Stimulated activated CD8-positive, alpha-beta memory T cell treated with anti-CD3 and anti-CD28 coated beads, Interleukin-4, amount 100 ng/mL, for 48 hours (primary cell): ENCODE data around the gene FGFBP1.

Experiments
- DNase-seq: peaks from one replicate; pipeline ENCODE4 v3.0.0-alpha.2; 2020

The FGFBP1 gene

DNA sequence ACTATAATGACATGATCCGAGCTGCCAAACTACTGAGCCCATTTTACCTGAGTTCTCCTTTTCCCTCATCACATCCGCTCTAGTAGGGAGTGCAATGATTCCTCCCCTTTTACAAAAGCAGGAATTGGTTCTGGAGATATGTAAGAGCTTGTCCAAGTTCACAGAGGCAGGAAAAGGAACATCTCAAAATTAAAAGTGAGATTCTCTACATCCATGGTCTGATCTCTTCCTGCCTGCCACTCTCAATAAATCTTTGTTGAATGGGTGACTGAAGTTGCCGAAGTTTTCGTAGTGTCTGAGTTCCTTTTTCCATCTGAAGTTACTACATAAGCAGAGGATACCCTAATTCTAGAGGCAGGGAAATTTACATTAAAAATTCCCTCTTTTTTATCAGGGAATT is at the start of gene FGFBP1:
FGFBP1 (minus strand) TSS at position 101 of the 400 bp plus-strand sequence. CDS start 2,108 bp downstream, outside the sequence.
- no peak for DNase-seq

- DNase-seq, result no peak
Measured at GRCh38 chr4:15988222-15988621, 49.7 kb upstream of the FGFBP1 start.

DNA sequence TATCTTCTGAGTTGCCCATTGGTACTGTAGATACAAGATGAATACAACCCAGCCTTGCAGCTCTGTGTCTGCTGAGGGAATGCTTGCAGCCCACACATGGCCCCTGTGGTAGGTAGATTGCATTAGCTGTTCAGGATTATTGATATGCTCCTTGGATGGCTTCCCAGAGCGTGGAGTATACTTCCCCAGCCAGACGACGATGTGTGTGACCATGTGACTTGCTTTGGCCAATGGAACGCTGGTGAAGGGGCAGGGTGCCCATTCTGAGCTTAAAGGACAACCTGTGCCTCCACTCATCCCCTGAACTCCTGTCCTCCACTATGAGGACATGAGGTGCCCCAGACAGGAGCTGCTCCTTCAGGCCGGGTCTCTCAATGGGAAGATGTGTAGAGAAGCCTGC is 48.4 kb upstream of the FGFBP1 start:
- DNase-seq, result no peak

- DNase-seq, result no peak
Measured at GRCh38 chr4:15983610-15984009, 45.1 kb upstream of the FGFBP1 start.

- DNase-seq, result no peak
Measured at GRCh38 chr4:15982842-15983524, 44.4 kb upstream of the FGFBP1 start.

GRCh38 chr4:15976456-15977447 is 38.2 kb upstream of the FGFBP1 start:
- DNase-seq, result no peak

DNA sequence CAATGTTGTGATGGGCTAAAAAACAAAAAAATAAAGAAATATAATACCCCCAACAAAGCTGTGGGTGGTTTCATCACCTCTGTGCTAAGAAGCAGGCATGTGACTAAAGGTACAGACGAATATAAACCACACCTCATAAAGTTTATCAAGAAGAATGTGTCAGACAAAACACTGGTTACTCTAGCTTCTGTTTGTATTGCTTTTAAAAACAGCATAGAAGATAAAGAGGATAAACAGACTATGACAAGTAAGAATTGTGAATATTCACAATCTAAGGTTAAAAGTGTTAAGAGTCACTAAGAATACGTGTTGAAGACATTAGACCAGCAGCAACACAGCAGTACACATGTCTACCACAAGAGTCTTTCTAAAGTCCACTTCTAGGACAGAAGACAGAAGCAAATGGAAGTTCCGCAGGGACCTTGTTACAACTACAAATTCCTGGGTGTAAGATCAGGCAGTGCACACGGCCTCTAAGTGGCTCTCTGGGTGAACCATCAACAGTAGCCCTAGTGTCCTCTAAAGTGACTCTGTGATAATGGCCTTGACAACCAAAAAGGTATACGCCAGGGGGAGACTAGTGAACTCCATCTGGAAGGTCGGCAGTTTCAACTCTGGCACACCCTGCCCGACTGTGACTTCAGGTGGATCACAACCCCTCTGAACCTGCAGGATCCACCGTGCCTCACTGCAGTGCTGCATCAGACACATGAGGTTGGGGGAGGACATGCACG is 32.7 kb upstream of the FGFBP1 start:
- DNase-seq, result no peak

DNA sequence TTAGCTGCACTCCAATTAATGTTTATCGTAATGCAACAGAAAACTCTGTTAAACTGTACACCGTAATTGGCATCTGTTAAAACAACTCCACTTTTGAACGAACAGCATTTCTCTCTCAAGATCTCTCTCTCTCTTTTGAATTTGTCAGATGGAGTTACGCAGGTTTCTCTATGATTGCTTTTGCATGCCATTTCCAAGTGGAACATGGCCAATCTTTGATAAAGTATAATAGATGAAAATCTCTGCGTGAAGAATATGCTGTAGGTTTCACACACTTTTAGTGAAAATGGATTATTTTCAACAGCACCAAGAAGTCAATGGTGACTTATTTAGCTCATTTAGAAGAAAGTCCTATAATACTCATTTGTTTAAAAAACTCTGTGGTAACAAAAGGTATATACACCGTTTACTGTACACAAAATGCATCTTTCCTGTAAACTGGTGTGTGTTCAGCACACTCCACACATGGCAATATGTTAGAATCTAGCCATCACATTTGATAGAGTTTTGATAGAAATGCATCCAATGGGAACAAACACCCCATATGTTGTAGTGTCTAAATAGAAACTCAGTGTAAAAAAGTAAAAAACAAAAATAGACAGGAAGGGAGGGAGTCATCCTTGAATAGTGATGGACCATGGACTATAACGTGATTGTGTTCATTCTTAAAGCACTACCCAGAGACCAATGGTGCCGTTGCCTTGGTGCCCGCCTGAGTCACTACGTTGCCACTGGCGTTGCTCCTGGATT is 30.2 kb upstream of the FGFBP1 start:
- DNase-seq, result no peak

DNA sequence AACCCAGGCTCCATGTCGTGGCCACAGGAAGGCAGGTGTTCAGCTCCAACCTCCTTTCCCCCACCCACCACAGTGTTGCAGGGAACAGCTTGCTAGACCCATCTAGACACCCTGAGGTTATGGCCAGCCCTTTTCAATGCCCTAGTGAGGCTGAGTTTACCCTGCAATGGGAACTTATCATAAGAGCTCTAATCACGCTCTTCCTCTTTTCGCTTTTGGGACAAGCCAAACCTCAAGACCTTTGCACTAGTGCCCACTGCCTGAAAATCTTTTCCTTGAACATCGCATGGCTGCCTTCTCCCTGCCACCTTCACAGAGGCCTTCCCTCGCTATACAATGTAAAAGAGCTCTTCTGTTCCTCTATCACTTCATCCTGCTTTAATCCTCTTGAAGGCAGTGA is 26.8 kb upstream of the FGFBP1 start:
- DNase-seq, result no peak

DNA sequence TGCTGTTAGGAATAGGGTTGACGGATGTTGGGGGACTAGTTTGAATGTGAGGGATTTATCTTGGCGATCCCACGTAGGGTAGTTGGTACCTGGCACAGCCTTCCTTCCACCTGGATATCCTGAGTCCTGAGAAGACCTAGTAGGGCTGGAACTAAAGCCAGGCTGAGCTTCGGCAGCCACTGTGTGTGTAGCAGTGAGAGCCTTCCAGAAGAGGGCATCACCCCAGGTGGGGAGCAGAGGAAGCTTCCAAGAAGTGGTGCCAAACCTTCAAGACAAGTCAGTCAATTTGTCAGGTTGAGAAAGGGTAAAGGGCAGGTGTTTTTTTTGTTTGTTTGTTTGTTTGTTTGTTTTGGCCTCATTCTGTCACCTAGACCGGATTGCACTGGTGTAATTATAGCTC is 25.6 kb upstream of the FGFBP1 start:
- no peak for DNase-seq

DNA sequence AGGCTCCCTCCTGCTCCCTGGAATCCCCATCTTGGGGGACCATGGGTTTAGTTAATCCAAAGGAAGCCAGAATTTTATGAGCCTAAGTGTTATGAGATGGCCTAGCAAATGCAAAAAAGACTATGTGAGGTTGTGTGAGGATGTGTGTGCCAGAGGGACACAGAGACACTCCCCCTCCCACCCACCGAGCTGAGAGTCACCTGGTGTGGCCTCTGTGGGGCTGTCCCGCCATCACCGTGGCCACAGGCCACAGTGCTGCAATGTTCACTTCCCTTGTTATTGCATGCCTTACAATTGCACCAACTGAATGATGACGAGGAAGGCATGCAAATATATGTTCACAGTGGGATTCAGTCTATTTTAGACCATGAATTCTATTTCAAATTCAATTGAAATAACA is 25.0 kb upstream of the FGFBP1 start:
- DNase-seq, result peak; percentile 75

- DNase-seq, result peak; percentile 79
Measured at GRCh38 chr4:15963001-15963451, 24.5 kb upstream of the FGFBP1 start, which contains the start of gene FGFBP2. FGFBP2 (minus strand) TSS chr4:15963175; CDS start chr4:15963129, 46 bp downstream.

GRCh38 chr4:15961781-15962510 is 23.4 kb upstream of the FGFBP1 start:
- DNase-seq, result peak; percentile 42

DNA sequence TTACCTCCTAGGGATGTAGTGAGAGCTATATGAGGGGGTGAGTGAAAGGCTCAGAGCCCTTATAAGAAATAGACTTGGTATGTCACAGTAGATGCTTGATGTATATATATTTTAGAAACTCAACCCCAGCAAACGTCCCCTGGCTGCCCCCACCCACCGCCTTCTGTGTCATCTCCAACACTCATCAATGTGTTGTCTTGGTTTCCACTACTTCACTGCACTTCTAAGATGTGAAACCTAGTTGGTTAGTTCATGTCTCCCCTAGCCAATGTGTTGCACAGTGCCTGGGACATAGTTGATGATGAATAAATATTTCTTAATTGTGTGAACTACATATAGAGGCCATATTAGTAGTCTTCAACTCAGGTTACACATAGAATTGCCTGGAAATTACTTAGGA is 20.0 kb upstream of the FGFBP1 start:
- DNase-seq, result peak; percentile 51

- peak; percentile 92 for DNase-seq
Measured at GRCh38 chr4:15956179-15956850, 17.8 kb upstream of the FGFBP1 start.

DNA sequence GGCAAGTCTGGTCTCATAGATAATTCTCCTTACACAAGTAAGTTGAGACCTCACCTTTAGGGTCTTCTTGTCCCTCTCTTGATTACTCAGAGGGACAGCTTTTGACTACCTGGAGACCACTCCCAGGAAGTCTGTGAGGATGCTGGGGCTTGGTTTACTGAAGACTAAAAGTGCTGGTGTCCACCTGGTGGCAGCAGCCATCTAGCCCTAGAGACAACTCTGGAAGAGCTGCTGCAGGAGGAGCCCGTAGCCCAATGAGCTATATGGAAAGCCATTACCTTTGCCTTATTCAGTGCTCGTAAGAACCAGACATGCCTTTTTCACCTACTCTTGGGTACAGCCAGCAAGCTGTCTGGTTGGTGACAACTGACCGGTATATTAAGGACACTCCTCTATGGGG is 17.1 kb upstream of the FGFBP1 start:
- DNase-seq, result no peak

DNA sequence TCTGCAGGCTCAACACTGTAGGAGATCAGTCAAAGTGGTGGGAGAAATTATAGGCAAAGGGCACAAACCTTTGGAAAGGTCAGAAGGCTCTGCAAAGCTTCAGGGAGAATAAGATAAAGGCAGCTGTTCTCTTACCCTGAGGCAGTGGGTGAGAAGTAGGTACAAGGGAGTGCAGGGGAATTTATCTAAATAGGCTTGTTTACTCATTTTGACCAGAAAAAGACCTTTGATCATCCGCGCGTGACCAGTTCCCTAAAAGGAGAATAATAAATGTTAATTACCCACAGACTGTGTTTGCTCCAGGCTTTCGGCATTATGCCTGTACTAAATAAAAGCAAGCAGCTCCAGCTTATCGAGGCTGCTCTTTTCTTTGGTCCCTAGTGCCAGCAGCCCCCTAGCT is 15.1 kb upstream of the FGFBP1 start:
- no peak for DNase-seq

- no peak for DNase-seq
Measured at GRCh38 chr4:15951781-15952180, 13.2 kb upstream of the FGFBP1 start.

DNA sequence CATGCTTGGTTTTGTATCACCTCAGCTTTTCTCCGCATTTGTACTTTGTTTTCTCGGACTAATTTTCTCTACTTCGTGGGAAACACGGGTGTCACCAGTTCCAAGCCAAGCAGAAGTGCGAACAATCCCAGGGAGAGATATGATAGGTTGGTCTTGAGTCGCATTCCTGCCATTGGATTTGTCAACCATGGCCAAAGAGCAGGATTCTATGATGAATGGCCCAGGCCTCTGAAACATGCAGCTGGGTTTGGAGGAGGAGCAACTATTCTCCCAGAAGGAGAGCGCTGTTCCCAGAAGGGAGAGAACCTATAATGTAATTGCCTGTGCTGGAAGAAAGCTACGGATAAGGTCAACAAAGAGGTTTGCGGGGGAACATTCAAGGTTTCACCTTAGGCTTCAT is 10.3 kb upstream of the FGFBP1 start:
- DNase-seq, result no peak

DNA sequence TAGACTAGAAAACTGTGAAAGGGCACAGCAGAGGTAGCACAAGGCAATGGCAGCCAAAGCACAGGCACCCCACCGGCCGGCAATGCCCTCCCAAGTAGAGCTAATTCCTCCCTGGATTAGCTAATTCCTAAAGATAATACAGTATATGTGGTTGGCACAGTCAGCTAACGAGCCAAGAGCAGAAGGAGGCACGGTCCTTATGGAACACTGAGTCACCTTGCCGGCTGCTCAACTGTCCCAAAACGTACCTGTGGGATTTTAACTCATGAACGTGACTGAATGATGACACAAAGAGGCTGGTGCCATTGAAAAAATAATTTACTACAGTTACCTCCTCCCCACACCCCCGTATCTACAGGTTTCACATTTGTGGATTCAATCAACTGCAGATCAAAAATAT is 9.1 kb upstream of the FGFBP1 start:
- no peak for DNase-seq

DNA sequence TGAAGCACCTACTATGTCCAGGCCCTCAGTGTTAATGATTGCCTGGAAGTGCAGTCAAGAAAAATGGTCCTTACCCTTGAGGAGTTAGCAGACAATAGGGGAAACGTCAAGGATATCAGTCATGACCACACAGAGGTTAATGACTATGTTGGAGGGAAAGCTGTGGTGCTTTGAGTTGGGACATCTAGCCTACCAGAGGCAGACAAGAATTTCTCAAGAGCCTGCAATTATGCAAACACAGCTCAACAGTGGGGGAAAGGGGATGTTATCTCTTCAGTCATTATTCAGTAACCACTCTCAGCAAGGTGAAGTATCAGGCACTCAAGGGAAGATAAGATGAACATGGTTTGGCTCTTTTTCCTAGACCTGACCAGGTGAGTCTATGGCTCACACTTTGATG is 7.0 kb upstream of the FGFBP1 start:
- DNase-seq, result no peak
